ENCODE results near the gene PARD3. TPM values are rescaled to one million over a fixed set of nuclear protein-coding genes. Genes with fewer than 3 reads are reported as not detected.

Gene PARD3
- total and polyA plus RNA-seq, 2 donors (not counting 3 experiments of a cell fraction or from before 2014, with no cell fraction given), result 7.3 to 24.1 TPM

GRCh38 chr10:34240039-34240438 lies 575.1 kb downstream of the PARD3 start:
- Histone ChIP-seq H3K9me3 (replicated peaks; ENCODE audit: control insufficient read depth, insufficient read depth, low read length) (no peaks in the 10 kb centered on the region), H3K4me3 (replicated peaks in 1 of 3; ENCODE audit: insufficient read depth in 1 of 3, low read depth in 1 of 3, low read length in 3 of 3) (no peak overlapping the region), H3K36me3 (ENCODE audit: control insufficient read depth in 2 of 2, extremely low read depth in 1 of 2, insufficient read depth in 2 of 2, low read length in 2 of 2) (no peaks in the 10 kb centered on the region), H3K4me2 (ENCODE audit: insufficient read depth, low read length) (no peak overlapping the region), H3K27me3 (ENCODE audit: control insufficient read depth in 2 of 2, insufficient read depth in 2 of 2, low read length in 2 of 2) (no peaks in the 10 kb centered on the region), H4K20me1 (replicated peaks; ENCODE audit: control insufficient read depth, extremely low read depth, insufficient read depth, low read length) (no peaks in the 10 kb centered on the region), H2AFZ (ENCODE audit: low read depth, low read length) (no peak overlapping the region), H3K27ac (ENCODE audit: insufficient read depth, low read depth, low read length) (no peak overlapping the region), H3K9me1 (replicated peaks; ENCODE audit: control insufficient read depth, extremely low read depth, insufficient read depth, low read length) (no peaks in the 10 kb centered on the region), H3K9ac (replicated peaks; ENCODE audit: extremely low read depth, insufficient read depth, low read length) (no peak overlapping the region), H3K4me1 (ENCODE audit: control insufficient read depth, extremely low read depth, insufficient read depth, low read length) (no peaks in the 10 kb centered on the region), H3K79me2 (ENCODE audit: control insufficient read depth, insufficient read depth, low read length) (no peaks in the 10 kb centered on the region)
- dilution Hi-C loops (cut with MboI; ENCODE audit: extremely low pct_ligation_motif_present, low sequenced_read_pairs) (no loop called here), intact Hi-C loops (cut with micrococcal nuclease) (no loop called here)
- POLR2A ChIA-PET, result no interaction called here
- DNase-seq (ENCODE audit: low read depth, low spot score), result no peak
- TF ChIP-seq POLR2A (IDR thresholded peaks at IDR 0.05; ENCODE audit: low read depth, low read length), result no peak
- no peak for FAIRE-seq
- CTCF ChIA-PET, result no interaction called here
- no TSS peak for BruUV-seq (replicated peaks)

GRCh38 chr10:34237898-34238455 lies 577.1 kb downstream of the PARD3 start:
- no TSS peak for BruUV-seq (replicated peaks)
- intact Hi-C loops (cut with micrococcal nuclease), result no loop called here
- H3K9ac ChIP-seq (replicated peaks; ENCODE audit: extremely low read depth, insufficient read depth, low read length), result no peak overlapping the region
- H3K36me3 ChIP-seq (ENCODE audit: control insufficient read depth in 2 of 2, extremely low read depth in 1 of 2, insufficient read depth in 2 of 2, low read length in 2 of 2), result no peaks in the 10 kb centered on the region
- dilution Hi-C loops (cut with MboI; ENCODE audit: extremely low pct_ligation_motif_present, low sequenced_read_pairs), result no loop called here
- H2AFZ ChIP-seq (ENCODE audit: low read depth, low read length), result no peak overlapping the region
- no peaks in the 10 kb centered on the region for H3K27me3 ChIP-seq (ENCODE audit: control insufficient read depth in 2 of 2, insufficient read depth in 2 of 2, low read length in 2 of 2)
- H3K79me2 ChIP-seq (ENCODE audit: control insufficient read depth, insufficient read depth, low read length), result no peaks in the 10 kb centered on the region
- H4K20me1 ChIP-seq (replicated peaks; ENCODE audit: control insufficient read depth, extremely low read depth, insufficient read depth, low read length), result no peaks in the 10 kb centered on the region
- FAIRE-seq, result no peak
- H3K4me3 ChIP-seq (replicated peaks in 1 of 3; ENCODE audit: insufficient read depth in 1 of 3, low read depth in 1 of 3, low read length in 3 of 3), result no peak overlapping the region
- no peak overlapping the region for H3K27ac ChIP-seq (ENCODE audit: insufficient read depth, low read depth, low read length)
- no peaks in the 10 kb centered on the region for H3K9me1 ChIP-seq (replicated peaks; ENCODE audit: control insufficient read depth, extremely low read depth, insufficient read depth, low read length)
- DNase-seq (ENCODE audit: low read depth, low spot score), result no peak
- H3K4me2 ChIP-seq (ENCODE audit: insufficient read depth, low read length), result no peak overlapping the region
- CTCF ChIA-PET, result interaction anchor here (0.6 to 1.7 kb wide), 3 partner anchors 10 to 17 kb away, joined by 3 to 5 read pairs (median 4); no protein-coding TSS in a partner anchor
- H3K9me3 ChIP-seq (replicated peaks; ENCODE audit: control insufficient read depth, insufficient read depth, low read length), result no peaks in the 10 kb centered on the region
- POLR2A ChIA-PET, result no interaction called here
- no peaks in the 10 kb centered on the region for H3K4me1 ChIP-seq (ENCODE audit: control insufficient read depth, extremely low read depth, insufficient read depth, low read length)
- TF ChIP-seq POLR2A (IDR thresholded peaks at IDR 0.05; ENCODE audit: low read depth, low read length) (no peak), CTCF (IDR thresholded peaks at IDR 0.05; ENCODE audit: extremely low read depth in 1 of 2, insufficient read depth in 1 of 2, low read depth in 1 of 2, low read length in 2 of 2) (no peak)
